HEK293T (cell line): ENCODE measurements around the gene ORM2.

Experiments
- CTCF ChIA-PET: fragments of 350-600 bp; formaldehyde crosslinking; extraction: SDS; loops from one replicate; lab custom pipeline; 2021; ENCODE audit warnings: antibody characterized with exemption, inconsistent platforms; lab: Yijun Ruan, JAX
- POLR2A ChIA-PET: fragments of 350-600 bp; formaldehyde crosslinking; extraction: SDS; loops from one replicate; lab custom pipeline; 2020; ENCODE audit warnings: antibody characterized with exemption, inconsistent platforms; lab: Yijun Ruan, JAX
- DNase-seq: peaks from one replicate; pipeline ENCODE4 v3.0.0; 2012; ENCODE audit warnings: mixed read lengths; ENCODE audit errors: extremely low spot score
- ARNT ChIP-seq: fragments of 450-650 bp; IDR thresholded peaks from 2 replicates; pipeline ENCODE4 v1.6.1; 2017; ENCODE audit warnings: mild to moderate bottlenecking
- BHLHE40 ChIP-seq: fragments of 450-650 bp; IDR thresholded peaks from 2 replicates; pipeline ENCODE4 v1.6.1; 2016; ENCODE audit warnings: mild to moderate bottlenecking, moderate library complexity, borderline replicate concordance
- CTBP1 ChIP-seq: fragments of 450-650 bp; IDR thresholded peaks from 2 replicates; pipeline ENCODE4 v1.6.1; 2016; ENCODE audit warnings: borderline replicate concordance
- ELF4 ChIP-seq: fragments of 450-650 bp; IDR thresholded peaks from 2 replicates; pipeline ENCODE4 v1.6.1; 2017; ENCODE audit warnings: antibody characterized with exemption
- FOXA1 ChIP-seq: fragments of 450-650 bp; IDR thresholded peaks from 2 replicates; pipeline ENCODE4 v1.6.1; 2016; ENCODE audit warnings: mild to moderate bottlenecking
- FOXK2 ChIP-seq: fragments of 450-650 bp; IDR thresholded peaks from 2 replicates; pipeline ENCODE4 v1.6.1; 2016; ENCODE audit warnings: mild to moderate bottlenecking
- FOXM1 ChIP-seq: fragments of 450-650 bp; IDR thresholded peaks from 2 replicates; pipeline ENCODE4 v1.6.1; 2017; ENCODE audit warnings: mild to moderate bottlenecking, borderline replicate concordance
- HDGF ChIP-seq: fragments of 450-650 bp; IDR thresholded peaks from 2 replicates; pipeline ENCODE4 v1.6.1; 2017; ENCODE audit warnings: antibody characterized with exemption, borderline replicate concordance
- L3MBTL2 ChIP-seq: fragments of 450-650 bp; conservative IDR thresholded peaks from 2 replicates; pipeline ENCODE4 v1.6.1; 2016; ENCODE audit warnings: mild to moderate bottlenecking
- LEF1 ChIP-seq: fragments of 450-650 bp; IDR thresholded peaks from 2 replicates; pipeline ENCODE4 v1.6.1; 2017; ENCODE audit warnings: mild to moderate bottlenecking, borderline replicate concordance
- NFRKB ChIP-seq: fragments of 450-650 bp; IDR thresholded peaks from 2 replicates; pipeline ENCODE4 v1.6.1; 2016; ENCODE audit warnings: mild to moderate bottlenecking, moderate library complexity
- PKNOX1 ChIP-seq: fragments of 450-650 bp; IDR thresholded peaks from 2 replicates; pipeline ENCODE4 v1.6.1; 2016
- SP1 ChIP-seq: fragments of 450-650 bp; IDR thresholded peaks from 2 replicates; pipeline ENCODE4 v1.6.1; 2017
- SUZ12 ChIP-seq: fragments of 450-650 bp; IDR thresholded peaks from 2 replicates; pipeline ENCODE4 v1.6.1; 2016; ENCODE audit warnings: mild to moderate bottlenecking
- TARDBP ChIP-seq: fragments of 450-650 bp; IDR thresholded peaks from 2 replicates; pipeline ENCODE4 v1.6.1; 2016
- ZNF384 ChIP-seq: fragments of 450-650 bp; IDR thresholded peaks from 2 replicates; pipeline ENCODE4 v1.6.1; 2016

ORM2 gene

DNA sequence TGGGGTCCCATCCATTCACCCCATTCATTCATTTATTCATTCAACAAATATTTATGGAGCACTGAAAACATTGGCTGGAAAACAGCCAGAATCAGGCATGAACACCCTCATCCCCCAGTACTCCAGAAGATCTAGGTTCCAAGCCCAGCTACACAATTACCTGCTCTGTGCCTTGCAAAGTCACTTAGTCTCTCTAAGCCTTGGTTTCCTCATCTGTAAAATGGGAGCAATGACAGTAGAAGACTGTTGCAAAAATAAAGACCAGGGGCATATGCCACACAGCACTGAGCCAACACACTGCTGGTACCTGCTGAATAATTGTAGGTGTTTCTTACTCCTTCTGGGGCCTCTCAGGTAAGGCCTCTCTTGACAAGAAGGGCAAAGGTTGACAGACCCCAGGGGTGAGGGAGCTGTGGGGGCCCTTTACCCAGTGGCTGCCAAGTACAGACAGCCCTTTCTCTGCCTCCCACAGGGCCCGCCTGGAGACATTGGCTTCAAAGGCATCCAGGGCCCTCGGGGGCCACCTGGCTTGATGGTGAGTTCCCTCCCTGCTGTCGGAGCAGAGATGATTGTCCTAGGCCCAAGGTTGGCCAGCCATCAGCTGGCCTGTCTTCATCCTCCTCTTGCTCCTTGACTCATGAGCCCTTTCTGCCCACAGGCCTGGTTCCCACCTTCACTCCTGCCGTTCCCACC is 29.4 kb upstream of the ORM2 start:
- DNase-seq, result no peak
- POLR2A ChIA-PET, result no interaction called here
- CTCF ChIA-PET, result interaction anchor here (0.9 to 1.1 kb wide), 2 partner anchors 9 to 218 kb away, joined by 4 to 9 read pairs; no protein-coding TSS in a partner anchor
- TF ChIP-seq ZNF384, result no peak
- no peak for TF ChIP-seq CTBP1
- TF ChIP-seq ELF4, result no peak
- TF ChIP-seq FOXA1, result no peak
- no peak for TF ChIP-seq SUZ12

GRCh38 chr9:114300846-114301797 is 28.5 kb upstream of the ORM2 start:
- TF ChIP-seq LEF1, result no peak
- no peak for TF ChIP-seq SP1
- TF ChIP-seq FOXA1, result no peak
- no peak for TF ChIP-seq FOXK2
- no peak for TF ChIP-seq ZNF384
- TF ChIP-seq NFRKB, result no peak
- no peak for TF ChIP-seq ELF4
- TF ChIP-seq FOXM1, result no peak
- TF ChIP-seq PKNOX1, result no peak
- TF ChIP-seq L3MBTL2, result no peak
- TF ChIP-seq CTBP1, result no peak
- TF ChIP-seq HDGF, result no peak
- TF ChIP-seq ARNT, result no peak
- TF ChIP-seq SUZ12, result no peak
- TF ChIP-seq BHLHE40, result no peak
- no peak for TF ChIP-seq TARDBP
- ChIA-PET POLR2A (no interaction called here), CTCF (no interaction called here)
- no peak for DNase-seq

DNA sequence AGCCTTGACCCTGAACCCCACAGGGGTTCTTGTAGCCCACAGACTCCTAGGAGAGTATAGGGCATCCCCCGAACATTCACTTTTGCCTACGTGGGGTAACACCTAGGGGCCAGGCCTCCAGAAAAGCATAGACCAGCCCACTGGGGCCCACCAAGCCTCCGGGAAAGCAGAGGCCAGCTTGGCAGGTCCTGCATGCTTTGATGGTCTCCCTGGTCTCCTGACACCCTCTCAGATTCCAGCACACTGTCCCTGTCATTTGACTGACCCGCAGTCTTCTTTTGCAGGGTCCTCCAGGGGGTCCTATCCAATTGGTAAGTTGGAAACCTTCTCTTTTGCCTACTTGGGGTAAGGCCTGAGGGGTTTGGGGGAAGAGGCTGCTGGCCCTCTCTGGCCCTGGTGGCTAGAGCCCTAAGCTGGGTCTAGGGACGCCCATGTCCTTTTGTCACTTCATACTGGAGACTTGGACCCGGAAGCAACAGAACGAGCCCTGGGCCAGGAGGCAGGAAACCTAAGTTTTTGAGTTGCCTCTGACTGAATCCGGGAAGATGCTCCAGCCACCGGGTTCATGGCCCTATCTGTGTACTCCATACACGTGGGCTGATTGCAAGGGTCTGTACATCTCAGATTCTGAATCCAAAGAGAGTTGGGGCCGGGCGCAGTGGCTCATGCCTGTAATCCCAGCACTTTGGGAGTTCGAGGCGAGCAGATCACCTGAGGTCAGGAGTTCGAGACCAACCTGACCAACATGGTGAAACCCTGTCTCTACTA is 27.7 kb upstream of the ORM2 start:
- TF ChIP-seq FOXK2 (no peak), FOXM1 (no peak), PKNOX1 (no peak), SP1 (no peak), LEF1 (no peak), ARNT (no peak), BHLHE40 (no peak), NFRKB (no peak), ELF4 (no peak), SUZ12 (no peak), TARDBP (no peak), CTBP1 (no peak)
- ChIA-PET CTCF (no interaction called here), POLR2A (no interaction called here)
- DNase-seq, result no peak

DNA sequence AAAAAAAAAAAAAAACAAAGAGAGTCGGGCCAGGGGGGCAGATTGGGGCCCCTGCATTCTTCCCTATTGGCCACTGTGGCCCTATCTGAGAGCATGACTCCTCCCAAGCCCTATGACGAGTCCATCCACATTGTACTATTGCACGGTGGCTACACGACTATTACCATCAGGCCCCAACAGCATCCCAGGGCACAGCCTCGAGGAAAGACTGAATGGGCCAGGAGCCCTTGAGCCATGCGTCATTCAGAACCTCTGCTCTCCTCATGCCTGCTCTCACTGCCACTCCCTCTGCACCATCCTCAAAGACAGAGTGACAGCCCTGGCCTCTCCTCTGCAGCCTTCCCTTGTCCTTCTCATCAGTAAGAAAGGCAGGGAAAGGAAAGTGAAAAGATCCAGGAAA is 26.9 kb upstream of the ORM2 start:
- POLR2A ChIA-PET, result no interaction called here
- no peak for DNase-seq
- no peak for TF ChIP-seq ARNT
- TF ChIP-seq FOXK2, result no peak
- no peak for TF ChIP-seq L3MBTL2
- TF ChIP-seq TARDBP, result no peak
- TF ChIP-seq NFRKB, result no peak
- TF ChIP-seq PKNOX1, result no peak
- TF ChIP-seq LEF1, result no peak
- no peak for TF ChIP-seq ELF4
- TF ChIP-seq HDGF, result no peak
- TF ChIP-seq SUZ12, result no peak
- no peak for TF ChIP-seq BHLHE40
- TF ChIP-seq FOXM1, result no peak
- no peak for TF ChIP-seq ZNF384
- no peak for TF ChIP-seq FOXA1
- no peak for TF ChIP-seq SP1
- no peak for TF ChIP-seq CTBP1
- CTCF ChIA-PET, result no interaction called here

- no peak for TF ChIP-seq TARDBP
- TF ChIP-seq BHLHE40, result no peak
- TF ChIP-seq NFRKB, result no peak
- TF ChIP-seq ARNT, result no peak
- TF ChIP-seq SP1, result no peak
- TF ChIP-seq HDGF, result no peak
- ChIA-PET CTCF (interaction anchor here (0.7 to 0.9 kb wide), 2 partner anchors 10 to 232 kb away, joined by 3 to 4 read pairs; no protein-coding TSS in a partner anchor), POLR2A (no interaction called here)
- DNase-seq, result no peak
Observed at GRCh38 chr9:114303571-114303970, 26.1 kb upstream of the ORM2 start.
